HTERT RPE-1 (cell line): Measurements from ENCODE around the gene ZFYVE21.

Source experiments
- in situ Hi-C: fragments of 300-500 bp; cut with MboI; formaldehyde crosslinking; loops from 4 replicates; pipeline ENCODE4 v1.14.3; 2020; ENCODE audit warnings: low sequenced_read_pairs

ZFYVE21 gene

DNA sequence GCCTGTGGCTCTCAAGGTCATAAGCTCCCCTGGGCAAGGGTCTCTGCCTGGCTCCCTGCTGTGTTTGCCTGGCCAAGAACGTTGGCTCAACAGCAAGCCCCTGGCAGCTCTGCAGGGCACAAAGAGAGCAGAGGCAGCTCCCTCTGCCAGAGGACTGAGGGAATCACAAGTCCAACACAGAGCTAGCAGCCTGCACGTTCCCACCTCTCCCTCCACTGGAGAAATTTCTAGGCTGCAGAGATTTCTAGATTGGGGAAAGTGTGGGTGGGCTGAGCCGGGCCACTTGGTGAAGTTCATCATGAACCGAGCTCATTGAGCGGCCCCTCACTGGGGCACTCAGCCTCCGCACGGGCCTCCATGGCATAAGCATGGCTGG is 19.8 kb downstream of the ZFYVE21 start:
- in situ Hi-C loops: no loop called here

DNA sequence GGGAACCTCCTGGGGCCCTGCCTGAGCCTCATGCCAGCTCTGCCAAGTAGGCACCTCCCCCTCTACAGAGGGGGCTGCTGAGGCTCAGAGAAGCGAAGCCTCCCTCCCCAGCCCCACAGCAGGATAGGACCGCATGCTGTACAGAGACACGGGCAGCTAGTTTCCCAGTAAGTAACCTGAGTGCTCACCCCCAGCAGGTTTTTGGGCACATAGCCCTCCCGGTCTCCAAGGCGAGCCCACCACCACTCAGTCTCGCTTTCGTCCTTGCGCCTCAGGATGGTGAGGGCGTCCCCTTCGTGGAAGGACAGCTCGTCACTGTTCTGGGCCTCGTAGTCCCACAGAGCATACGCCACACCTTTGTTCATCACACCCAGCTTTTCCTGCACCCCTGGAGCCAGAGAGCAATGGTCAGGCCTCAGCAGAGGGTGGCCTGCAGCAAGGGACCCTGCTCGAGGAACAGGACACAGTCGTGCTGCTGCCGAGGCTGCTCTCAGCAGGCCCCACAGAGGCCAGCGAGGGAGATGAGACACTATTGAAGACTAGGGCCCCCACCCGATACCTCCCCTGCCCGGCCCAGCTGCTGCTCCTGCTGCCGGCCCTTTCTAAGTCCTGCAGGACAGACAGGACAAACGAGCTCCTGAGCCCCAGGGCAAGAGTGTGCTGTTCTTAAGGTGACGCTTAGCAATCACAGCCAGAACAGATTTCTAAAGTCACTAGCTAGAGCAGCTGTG is 20.4 kb downstream of the ZFYVE21 start:
- in situ Hi-C loops: no loop called here

DNA sequence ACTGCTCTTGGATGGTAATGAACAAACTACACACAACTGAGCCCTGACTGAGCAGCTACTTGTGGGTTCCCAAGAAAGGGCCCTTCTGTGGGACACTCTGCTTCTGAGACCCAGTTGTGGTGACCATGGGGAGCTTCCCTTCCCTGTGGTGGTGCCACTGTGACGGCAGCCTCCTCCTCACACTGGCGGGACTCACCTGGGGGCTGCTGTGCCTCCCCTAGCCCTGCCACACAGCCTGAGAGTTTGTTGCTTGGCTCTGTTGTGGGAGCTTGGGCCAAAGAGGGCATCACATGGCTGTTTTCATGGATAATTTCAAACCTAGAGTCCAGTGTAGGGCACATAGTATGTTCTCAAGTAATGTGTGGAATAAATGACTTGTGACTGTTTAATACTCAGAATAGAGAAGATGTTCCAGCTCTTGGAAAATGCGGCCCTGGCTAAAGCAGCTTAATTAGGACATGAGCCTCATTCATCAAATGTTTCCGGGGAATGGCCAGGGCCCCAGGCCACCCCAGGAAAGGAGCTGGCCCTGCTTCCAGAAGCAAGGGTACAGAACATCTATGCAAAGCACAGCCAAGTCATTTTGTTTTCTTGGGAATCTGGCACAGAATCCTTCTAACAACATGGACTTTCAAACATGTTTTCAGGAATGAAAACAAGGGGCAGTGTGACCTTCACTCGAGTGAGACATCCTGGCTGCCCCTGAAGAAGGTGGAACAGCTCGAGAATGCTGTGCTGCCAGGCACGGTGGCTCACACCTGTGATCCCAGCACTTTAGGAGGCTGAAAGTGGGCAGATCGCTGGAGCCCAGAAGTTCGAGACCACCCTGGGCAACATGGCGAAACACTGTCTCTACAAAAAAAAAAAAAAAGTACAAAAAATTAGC is 21.2 kb downstream of the ZFYVE21 start:
- in situ Hi-C loops: no loop called here

DNA sequence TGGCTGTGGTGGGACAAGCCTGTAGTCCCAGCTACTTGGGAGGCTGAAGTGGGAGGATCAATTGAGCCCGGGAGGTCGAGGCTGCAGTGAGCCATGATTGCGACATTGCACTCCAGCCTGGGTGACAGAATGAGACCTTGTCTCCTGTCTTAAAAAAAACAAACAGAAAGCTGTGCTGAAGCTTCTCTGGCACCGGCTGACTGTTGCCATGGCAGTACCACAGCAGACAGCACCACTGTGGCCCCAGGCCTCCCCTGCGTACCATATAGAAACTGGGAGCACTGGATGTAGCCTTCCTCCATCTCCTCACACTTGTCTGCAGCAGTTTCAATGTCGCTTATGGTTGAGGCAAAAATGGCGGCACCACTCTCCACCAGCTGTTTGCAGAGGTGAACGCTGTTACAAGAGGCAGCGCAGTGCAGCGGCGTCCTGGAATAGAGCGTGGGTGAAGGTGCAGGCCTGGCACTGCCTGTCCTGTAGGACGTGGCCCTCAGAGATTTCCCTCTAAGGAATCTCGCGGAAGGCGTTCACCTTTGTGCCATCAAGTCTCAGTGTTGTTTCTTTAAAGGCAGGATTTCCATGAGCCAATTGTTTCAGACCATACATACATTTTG is 21.9 kb downstream of the ZFYVE21 start:
- in situ Hi-C loops: no loop called here

DNA sequence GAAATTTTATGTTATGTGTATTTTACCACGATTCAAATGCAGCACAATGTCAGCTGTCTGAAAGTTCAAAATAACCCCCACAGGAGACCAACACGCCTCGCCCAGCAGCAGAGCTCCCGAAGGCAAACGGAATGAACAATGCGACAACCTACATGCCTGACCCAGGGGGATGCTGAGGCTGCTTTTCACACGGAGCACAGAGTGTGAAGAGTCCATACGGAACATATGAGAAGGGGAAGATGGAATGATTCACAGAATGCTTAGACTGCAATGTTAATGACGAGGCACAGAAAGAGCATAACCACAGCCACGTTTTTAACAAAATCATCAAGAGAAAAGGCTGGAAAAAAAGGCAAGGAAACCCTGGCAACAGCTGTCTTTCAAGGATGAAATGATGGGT is 22.6 kb downstream of the ZFYVE21 start:
- in situ Hi-C loops: no loop called here

DNA sequence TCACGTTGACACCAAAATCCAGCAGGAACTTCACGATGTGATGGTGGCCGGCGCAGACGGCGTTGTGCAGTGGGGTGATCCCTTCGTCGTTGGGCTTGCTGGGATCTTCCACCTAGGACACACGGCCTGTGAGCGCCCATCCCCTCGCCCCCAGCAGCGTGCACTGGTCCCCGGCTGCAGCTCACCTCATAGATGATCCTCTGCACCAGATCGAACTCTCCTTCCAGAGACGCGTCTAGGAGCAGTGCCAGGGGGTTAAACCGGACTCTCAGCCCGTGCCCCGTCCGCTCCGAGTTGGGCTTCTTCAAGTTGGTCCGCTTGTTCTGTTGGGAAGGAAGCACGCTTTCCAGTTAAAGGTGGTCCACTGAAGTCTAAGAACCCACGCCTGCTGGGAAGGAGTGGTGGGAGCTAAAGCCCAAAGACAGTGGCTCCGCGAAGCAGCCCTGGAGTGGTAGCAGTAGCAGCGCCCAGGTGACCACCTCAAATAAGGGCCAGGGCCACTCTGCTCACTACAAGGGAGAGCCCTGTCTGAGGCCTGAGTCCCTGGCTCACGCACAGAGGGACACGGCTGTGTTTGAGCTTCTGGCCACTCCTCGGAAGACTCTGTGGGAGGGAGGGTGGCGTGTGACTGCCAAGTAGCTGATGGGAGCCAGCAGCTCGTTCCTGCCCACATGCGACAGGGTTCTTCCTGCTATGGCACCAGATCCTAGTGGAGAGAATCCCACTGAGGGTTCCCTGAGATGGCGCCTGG is 23.3 kb downstream of the ZFYVE21 start:
- in situ Hi-C loops: no loop called here

DNA sequence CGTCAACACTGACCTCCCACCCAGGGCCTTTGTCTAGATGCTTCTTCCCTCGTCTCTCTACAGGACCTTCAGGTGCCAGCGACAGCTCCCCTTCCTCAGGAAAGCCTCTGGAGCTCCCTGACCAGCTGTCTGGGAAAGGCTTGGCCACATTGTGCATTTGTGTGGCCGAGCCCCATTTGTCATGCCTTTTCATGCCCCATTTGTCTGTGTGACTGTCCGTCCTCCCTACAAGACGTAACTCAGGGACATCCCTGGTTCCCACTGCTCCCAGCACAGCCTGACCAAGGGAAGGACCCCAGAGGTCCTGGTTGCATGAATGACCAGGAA is 23.8 kb downstream of the ZFYVE21 start:
- in situ Hi-C loops: no loop called here

DNA sequence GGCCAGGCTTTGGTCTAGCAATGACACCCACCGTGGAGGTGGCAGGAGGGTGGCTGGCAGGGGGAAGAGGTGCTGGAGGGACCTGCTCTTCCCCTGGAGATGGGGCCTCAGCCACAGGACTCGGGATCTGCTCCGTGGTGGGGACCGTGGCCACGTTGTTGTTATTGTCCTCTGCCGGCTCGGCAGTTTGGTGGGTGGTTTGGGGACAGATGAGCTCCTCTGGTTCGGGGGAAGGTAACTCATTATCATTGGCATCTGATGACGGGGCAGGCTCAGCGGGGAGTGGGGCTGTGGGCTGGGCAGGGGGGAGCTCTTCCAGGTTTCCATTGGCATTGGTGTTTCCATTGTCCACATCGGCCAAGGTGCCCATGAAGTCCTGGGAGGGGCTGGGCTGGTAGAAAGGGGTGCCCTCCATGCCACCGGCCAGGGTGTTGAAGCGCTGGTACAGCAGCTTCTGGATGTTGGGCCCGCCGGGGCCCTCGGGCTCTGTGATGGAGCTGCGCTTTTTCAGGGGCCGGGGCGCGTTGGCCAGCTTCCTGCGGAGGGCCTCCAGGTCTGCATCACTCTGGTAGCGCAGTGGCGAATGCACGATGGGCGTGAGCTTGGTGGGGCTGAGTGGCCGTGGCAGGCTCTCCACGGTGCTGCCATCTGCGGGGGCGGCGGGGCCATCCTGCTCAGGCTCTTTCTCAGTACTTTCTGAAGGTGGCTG is 24.3 kb downstream of the ZFYVE21 start:
- in situ Hi-C loops: no loop called here

DNA sequence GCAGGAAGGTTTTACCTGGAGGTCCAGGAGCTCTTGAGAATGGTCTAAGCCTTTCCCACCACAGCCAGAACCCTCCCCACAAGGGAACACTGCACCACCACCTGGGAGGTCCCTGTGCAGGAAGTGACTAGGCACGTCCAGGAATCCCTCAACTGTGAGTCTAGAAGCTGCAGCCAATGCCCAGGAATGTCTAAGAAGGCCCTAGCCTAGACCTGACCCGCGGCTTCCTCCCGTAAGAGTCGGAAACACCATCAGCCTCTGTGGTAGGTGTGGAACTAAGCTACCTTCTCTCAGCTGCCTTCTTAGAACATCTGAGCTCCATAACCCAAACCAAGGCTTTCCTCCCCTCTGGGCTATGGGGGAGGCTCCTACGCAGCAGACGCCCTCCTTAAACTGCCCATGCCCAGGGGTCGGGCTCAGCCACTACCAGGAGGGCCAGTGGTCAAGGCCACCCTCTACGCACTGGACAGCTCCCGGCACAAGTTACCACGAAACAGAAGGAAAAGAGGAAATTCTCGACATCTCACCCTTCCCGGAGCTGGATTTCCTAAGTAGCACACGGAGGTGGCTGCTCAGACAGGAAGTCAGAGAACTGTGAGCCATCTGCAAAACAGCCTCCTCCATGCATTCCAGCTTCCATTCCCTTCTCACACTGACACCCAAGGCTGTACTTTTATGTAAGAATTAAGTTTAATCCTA is 25.5 kb downstream of the ZFYVE21 start:
- in situ Hi-C loops: no loop called here

DNA sequence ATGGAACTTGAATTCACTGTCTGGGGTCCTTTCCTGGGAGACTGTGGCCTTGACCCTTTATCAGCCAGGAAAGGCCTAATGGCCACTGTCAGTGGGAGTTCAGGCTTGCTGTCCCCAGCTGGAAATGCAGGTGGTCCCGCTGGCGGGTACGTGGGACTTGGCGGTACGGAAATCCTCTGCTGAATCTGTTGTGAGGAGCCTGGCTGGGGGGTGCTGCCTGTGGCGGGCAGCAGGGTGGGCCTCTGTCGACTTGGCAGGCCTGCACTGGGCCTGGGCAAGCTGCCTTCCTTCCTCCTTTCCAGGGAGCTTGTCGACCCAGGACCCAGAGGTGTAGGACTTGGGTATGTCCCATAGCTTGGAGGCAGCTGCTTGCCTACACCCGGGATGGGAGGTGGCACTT is 26.3 kb downstream of the ZFYVE21 start:
- in situ Hi-C loops: no loop called here

DNA sequence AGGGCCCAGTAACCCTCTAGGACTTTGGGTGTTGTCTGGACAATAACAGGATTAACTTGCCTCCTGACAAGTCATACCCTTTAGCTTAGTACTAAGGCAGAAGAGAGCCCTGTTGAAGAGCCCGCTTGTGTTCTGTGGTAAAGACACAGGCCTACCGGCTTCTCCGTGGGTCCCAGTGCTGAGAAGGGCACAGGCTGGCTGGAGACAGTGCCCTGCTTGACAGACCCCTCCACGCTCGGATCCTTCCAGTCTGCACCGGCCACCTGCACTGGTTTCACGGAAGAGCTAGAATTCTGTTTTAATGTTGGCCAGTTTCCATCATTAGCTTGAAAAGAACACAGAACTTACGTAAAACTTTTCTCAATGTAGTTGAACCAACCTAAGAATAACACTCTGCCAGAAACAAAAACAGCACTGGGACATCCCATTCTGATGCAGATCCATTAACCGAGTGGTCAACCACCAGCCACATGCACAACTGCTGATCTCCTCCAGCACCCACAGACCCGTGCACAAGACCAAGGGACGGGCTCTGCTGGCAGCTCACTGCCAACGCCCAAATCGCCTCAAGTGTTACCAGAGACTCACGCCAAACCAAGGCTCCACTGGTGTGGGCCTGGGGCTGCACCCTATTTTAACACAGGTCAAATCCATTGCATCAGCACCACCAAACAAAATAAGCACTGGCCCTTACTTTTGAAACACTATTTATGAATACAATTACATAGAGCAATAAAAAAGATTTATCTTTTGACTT is 27.1 kb downstream of the ZFYVE21 start:
- in situ Hi-C loops: no loop called here

DNA sequence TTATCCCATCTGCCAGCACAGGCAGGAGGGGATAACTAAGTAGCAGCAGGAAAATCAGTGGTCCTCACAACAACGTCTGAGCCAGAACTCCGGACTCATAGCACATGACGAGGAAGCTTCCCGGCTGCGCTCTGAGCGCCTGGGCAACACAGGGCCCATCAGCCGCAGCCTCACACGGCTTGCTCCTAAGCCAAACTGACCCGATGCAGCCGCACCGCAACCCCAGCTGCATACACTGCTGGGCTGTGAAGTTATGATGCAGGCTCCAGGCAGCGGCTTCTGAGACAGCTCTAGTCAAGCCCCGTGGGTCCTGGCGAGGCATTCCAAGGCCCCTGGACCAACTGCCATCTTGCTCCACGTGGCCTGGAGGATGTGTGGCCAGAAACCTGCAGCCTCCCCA is 28.1 kb downstream of the ZFYVE21 start:
- in situ Hi-C loops: no loop called here

DNA sequence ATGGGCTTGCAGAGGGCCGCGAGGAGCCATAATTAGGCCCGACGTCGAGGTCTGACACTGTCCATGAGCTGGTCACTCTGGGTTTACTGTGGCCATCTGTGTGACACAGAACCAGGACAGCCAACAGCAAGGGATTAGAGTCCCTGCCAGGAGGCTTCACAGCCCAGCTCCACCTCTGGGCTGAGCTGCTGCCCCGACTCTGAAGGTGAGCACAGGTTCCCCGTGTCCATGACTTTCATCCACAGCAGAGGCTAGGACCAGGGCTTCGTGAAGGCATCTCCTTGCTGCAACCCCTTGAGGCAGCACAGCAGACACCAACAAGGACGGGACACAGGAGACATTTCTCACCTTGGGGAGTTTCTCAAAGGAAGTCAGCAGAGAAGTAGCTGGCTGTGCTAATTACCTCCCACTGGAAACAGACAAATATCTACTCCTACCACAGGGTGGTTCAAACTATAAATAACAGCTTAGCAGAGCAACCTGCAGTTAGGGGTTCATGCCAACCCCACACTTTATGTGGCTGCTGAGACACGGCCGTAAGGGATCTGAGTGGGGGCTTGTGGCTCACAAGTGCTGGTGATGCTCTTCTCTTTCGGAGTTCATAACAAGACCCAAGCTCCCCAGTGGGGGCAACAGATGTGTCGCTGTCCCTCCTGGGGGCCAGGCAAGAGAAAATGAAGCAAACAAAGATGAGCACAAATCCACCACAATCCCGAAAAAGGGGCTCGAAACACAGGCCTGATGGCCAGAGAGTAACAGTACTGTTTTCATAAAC is 29.2 kb downstream of the ZFYVE21 start:
- in situ Hi-C loops: no loop called here

DNA sequence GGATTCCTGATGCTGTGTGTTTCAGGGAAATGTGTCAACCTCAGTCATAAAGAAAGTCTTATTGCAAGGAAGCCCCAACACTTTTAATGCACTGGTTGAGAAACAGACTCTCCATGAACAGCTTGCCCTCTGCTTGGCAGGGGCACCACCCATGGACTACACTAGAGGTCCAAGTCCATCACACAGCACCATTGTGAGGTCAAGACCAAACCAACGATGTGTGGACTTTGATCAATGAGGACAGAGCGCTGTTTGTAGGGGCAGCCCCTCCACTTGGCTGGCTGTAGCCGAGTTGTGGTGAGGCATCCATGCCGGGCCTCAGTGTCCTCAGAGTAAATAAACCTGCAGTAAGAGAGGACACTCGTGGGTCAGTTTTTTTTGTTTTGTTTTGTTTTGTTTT is 29.8 kb downstream of the ZFYVE21 start:
- in situ Hi-C loops: no loop called here

DNA sequence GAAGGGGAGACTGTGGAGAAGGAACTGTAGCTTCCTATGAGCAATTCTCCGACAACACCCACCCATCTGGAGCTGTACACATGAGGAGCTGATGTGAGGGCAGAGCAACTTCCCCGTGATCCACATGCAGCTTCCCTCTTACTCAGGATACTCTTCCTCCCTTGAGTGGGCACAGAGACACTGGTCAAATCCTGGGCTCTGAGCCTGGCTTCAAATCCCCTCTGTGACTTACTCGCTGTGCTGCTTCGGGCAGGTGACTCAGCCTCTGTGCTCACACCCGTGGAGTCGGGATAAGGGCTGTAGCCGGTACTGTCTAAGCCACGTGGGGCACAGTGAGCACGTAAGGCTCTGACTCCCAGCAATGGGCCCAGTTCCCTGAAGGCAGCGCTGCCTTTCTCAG is 31.1 kb downstream of the ZFYVE21 start:
- in situ Hi-C loops: no loop called here

DNA sequence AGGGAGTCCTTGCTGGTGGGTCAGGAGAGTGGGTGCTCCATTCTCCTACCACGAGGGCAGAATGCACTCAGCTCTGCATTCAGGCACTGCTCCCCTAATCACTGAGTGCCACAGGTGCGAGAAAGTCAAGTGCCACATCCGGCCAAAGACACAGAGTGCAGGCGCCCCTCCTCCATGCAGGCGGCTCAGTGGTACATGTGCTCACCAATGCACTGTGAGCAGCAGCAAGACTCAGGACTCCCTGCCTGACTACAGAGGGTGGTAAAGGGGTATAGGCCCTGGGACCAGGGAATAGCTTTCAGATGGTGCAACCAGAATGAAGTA is 32.9 kb downstream of the ZFYVE21 start:
- in situ Hi-C loops: no loop called here

DNA sequence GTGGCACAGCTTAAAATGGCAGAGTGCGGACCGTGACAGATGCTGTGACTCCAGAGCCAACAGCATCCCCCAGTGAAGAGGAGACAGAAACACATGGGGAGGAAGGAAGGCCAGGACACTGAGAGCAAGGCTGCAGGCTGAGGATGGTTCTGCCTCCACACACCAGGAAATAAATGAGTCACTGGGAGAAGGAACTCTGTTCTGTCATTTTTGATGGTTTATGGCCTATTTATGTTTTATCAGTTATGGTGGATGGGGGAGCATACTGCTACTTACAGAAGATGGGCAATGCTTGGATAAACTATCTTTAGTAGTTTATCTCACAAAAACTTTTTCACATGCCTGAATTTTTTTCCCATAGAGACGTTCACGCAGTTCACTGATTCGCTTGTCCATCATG is 33.8 kb downstream of the ZFYVE21 start:
- in situ Hi-C loops: no loop called here

DNA sequence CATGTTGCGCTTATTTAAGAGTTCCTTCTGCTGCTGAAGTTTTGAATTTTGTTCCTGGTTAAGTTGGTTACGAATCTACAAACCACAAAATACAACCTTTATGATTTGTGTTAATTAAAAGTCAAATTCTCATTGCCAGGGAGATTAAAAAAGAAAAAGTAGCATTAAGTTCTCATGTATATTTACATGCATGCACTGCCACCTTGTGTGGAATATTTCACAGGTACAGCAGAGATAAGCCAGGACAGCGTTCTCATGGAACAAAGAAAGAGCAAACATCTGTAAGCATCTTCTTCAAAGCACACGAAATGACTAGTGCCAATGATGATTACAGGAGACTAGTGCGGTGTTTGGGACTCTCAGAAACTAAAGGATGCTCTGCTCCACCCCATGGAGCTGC is 34.2 kb downstream of the ZFYVE21 start:
- in situ Hi-C loops: no loop called here

DNA sequence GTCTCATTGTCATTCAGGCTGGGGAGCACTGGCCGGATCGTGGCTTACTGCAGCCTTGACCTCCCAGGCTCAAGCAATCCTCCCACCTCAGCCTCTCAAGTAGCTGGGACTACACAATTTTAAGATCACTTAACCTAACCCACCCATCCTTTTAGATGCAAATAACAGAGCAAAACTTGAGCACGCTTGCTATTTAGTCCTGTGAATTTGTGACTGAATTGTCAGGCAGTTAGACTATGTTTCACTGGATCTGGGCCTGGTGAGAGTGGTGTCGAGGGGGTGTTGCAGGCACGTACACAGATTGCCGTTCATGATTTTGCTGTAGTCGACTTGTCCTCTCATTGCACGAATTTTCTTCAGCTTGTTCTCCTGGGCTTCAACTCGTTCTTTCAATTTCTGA is 38.2 kb downstream of the ZFYVE21 start:
- in situ Hi-C loops: no loop called here
